NK-92 treated with Interleukin-12 subunit alpha and Interleukin-12 subunit beta, amount 100 ng/mL, for 24 hours (cell line): Measurements from ENCODE around the gene DENND6A.
"Not testable (repeated sequence)": the region's sequence is repeated elsewhere in the genome, so short reads cannot be mapped to it uniquely, and the experiment has no call there.

Source experiments
- DNase-seq: peaks from one replicate; lab custom pipeline; 2025; lab: John Stamatoyannopoulos, UW

The DENND6A gene

DNA sequence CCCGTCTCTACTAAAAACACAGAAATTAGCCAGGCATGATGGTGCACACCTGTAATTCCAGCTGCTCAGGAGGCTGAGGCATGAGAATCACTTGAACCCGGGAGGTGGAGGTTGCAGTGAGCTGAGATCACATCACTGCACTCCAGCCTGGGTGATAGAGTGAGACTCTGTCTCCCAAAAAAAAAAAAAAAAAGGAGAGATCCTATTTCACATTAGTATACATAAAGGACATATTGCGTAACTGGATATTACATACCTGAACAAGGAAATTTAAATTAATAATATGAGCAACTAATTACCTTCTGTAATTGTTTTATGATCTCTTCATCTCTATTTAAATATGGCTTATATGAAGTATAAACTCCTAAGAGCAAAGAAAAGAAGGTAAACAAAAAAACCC is 58.6 kb downstream of the DENND6A start:
- DNase-seq = not testable (repeated sequence)

DNA sequence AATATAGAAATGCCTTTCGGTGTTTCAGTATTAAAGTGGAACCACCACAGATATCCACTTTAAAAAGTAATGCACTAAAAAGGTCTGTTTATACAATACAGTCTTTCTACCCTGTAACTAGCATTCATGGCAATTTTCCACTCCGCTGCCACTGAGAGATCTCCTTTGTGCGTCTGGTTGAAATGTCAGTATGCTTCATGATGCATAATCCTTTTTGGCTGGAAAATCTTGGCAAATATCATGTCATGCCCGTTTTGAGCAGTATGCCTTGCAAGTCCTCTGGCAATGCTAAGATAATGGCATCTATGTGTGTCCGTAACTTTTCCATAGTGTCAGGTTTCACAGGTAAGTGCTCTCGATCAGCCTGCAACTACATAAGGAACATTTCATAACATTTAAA is 64.9 kb downstream of the DENND6A start:
- no peak for DNase-seq

DNA sequence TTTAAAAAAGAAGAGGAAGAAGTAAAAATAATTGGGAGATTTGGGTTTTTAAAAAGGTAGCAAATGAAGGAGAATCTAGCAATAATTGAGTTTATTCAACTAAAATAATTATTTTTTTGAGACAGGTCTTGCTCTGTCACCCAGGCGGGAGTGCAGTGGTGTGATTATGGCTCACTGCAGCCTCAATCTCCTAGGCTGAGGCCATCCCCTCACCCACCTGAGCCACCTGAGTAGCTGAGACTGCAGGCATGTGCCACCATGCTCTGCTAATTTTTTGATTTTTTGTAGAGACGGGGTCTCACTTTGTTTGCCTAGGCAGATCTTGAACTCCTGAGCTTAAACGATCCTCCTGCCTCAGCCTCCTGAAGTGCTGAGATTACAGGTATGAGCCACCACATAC is 68.1 kb downstream of the DENND6A start:
- DNase-seq = no peak

DNA sequence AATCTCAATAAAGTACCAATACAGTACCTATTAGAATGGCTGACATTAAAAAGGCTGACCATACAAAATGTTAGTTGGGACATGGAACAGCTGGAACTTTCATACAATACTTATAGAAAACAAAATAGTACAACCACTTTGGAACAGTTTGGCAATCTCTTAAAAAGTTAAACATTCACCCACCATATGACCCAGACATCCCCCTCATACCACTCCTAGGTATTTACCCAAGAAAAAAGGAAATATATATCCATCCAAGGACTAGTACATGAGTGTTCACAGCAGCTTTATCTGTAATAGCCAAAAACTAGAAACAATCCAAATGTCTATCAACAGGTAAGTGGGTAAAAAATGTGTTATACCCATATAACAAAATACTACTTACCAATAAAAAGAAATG is 70.5 kb downstream of the DENND6A start:
- DNase-seq = no peak

DNA sequence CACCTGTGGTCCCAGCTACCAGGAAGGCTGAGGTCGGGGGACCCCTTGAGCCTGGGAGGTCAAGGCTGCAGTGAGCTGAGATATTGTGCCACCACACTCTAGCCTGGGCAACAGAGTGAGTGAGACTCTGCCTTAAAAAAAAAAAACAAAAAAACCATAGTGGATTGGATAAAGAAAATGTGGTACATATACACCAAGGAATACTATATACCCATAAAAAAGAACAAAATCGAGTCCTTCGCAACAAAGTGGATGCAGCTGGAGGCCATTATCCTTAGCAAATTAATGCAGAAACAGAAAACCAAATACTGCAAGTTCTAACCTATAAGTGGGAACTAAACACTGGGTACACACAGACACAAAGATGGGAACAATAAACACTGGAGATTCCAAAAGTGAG is 75.1 kb downstream of the DENND6A start:
- DNase-seq = no peak

DNA sequence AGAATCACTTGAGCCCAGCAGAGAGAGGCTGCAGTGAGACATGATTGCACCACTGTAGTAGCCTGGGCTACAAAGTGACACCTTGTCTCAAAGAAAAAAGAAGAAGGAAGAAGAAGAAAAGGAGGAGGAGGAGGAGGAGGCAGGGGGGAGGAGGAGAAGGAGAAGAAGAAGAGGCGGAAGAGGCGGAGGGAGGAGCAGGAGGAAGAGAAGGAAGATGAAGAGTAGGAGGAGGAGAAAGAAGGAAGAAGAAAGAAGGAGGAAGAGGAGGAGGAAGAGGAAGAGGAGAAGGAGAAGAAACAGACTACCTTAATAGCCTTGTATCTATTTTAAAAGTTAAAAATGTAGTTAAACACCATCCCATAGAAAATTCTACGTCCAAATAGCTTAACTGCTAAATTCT is 76.6 kb downstream of the DENND6A start:
- no peak for DNase-seq

DNA sequence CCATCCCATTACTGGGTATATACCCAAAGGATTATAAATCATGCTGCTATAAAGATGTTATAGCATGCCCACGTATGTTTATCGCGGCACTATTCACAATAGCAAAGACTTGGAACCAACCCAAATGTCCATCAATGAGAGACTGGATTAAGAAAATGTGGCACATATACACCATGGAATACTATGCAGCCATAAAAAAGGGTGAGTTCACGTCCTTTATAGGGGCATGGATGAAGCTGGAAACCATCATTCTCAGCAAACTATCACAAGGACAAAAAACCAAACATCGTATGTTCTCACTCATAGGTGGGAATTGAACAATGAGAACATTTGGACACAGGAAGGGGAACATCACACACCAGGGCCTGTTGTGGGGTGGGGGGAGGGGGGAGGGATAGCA is 81.0 kb downstream of the DENND6A start:
- not testable (repeated sequence) for DNase-seq

DNA sequence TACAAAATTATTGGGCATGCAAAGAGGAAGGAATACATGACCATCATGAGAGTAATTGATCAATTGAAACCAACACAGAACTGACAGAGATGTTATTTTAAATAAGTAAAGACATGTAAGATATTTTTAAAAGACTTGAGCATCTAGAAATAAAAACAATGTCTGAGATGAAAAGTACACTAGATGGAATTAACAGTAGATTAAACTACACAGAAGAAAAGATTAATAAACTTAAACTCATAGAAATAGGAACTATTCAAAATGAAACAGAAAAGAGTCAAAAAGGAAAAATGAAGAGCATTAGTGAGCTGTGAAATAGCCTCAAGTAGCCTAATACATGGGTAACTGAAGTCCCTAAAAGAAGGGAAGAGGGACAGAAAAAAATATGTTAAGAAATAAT is 87.2 kb downstream of the DENND6A start:
- DNase-seq = no peak

DNA sequence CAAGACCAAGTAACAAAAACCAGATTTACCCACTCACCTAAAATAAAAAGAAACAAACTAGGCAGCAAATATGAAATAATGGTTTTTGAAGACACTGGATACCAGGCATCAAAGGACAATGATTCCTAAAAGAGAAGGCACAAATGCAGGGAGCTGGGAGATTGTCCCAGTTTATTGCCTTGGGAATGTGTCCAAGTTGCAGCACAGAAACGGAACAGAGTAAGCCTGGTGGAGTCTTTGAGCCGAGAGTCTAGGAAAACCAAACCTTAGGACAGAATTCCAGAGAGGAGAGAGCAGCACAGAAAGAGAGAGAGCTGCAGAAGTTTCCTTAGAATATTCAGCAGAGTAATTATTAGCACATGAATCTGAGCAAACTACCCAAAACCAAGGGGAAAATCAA is 87.9 kb downstream of the DENND6A start:
- no peak for DNase-seq

DNA sequence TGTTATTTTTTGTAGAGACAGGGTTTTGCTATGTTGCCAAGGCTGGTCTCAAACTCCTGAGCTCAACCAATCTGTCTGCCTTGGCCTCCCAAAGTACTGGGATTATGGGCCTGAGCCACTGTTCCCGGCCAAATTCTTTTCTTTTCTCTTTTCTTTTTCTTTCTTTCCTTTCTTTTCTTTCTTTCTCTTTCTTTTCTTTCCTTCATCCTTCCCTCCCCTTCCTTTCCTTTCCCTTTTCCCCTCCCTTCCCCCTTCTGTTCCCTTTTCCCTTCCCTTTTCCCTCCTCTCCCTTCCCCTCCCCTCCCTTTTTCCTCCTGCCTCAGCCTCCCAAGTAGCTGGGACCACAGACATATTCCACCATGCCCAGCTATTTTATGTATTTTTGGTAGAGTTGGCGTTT is 92.7 kb downstream of the DENND6A start:
- no peak for DNase-seq

DNA sequence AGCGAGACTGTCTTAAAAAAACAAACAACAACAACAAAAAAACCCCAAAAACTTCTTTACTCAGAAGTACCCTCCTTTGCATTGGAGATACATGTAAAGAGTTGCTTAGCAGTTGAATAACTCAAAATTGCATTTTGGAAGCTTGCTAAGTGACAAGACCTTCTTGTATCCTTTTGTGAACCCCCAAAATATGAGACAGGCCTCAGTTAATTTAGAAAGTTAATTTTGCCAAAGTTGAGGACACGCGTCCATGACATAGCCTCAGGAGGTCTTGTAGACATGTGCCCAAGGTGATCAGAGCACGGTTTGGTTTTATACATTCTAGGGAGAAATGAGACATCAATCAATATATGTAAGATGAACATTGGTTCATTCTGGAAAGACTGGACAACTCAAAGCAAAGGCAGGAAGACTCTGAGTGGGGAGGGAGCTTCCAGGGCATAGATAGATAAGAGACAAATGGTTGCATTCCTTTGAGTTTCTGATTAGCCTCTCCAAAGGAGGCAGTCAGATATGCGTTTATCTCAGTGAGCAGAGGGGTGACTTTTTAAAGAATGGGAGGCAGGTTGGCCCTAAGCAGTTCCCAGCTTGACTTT is 94.0 kb downstream of the DENND6A start:
- no peak for DNase-seq

DNA sequence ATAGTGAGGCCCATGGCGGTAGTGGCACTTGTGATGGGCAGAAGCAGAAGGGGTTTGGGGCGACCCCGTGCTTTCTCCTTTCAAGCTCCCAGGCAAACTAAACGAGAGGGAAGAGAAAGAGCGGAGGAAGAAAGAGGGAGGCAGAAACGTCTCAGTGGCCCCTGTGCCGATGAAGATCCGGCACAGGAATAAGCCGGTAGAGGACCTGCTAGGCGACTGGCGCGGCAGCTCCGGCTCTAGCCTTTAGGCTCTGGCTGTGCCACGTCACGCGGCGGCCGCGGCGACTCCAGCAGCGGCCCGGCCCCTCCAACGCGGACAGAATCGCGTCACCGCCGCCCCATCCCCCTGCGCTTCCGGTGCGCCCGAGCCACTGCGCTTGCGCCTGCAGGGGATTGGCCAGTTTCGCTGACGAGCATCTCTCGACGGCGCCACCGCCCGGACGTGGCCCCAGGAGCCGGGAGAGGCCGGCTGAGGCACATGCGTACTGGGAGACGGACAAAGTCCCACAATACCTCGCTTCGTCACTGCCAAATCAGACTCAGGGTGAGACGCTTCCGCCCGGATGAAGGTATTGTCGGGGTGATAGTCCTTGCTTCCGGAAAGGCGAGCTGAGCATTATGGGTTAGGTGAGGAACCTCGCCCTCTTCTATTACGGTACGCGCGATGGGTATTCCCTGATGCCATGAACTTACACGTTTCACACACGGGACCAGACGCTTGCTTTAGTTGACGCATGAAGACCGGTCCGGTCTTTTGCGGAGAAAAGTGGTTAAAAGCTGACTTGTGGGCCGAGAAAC is 95.6 kb downstream of the DENND6A start, which contains the start of gene ARF4:
Gene ARF4, minus strand, starts transcription at position 218 of the 797 bp plus-strand sequence. Its CDS starts 204 bp downstream, at position 14.
- peak; percentile 96 for DNase-seq

DNA sequence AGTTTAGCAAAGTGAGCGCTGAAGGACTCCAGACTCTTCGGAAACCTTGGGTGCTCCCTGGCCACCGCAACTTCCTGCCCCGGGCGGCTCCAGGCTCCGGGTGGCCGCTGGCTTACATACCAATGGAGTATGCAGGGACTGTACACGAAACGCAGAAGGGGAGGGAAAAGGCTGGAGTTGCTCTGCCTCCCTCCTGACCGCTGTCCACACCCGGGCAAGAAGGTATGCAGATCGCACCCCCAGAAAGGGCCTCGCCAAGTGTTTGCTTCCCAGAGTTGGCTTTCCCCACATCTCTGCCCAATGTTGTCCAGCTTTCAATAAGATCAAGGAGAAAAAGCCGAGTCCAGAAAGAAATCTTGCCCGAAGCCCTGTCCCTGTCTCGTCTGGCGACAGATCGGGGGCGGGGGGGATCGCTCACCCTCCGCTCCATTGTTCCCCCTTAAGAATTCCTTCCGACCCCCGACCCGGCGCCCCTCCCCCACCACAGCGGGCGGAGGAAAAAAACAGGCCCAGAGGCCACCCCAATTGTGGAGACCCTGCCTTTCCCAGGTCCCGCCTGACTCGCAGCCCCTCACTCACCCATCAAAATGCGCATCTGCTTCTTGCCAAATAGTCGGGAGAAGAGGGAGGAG is 96.3 kb downstream of the DENND6A start:
- DNase-seq = peak; percentile 44

DNA sequence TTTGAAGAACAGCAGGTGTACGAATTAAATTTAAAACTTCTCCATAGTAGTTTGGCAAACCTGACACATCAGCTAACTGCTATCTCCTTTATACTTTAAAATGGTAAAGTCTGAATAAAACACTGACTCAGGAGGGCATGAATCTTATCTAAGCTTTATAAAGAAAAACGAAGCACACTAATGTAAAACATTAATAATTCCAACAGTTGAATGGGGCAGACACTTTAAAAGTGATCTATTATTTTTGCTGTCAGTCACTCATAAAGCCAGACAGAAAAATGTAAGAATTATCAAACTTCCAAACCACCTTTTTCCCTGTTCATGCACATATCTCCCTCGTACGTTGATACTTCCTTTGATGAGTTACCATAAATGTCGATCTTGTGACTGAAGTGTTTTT is 98.3 kb downstream of the DENND6A start:
- DNase-seq = no peak

DNA sequence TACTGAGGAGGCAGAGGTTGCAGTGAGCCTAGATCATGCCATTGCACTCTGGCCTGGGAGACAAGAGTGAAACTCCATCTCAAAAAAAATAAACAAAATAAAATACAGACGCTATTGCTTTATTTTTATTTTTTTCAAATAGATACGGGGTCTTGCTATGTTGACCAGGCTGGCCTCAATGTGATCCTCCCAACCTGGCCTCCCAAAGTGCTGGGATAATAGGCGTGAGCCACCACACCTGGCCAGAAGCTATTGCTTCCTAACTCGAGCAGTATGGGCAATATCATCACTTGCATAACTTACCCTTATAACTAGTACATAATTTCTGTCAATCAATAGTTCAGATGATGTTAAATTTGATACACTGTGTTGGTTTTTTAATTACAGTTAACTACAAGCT is 98.7 kb downstream of the DENND6A start:
- DNase-seq = no peak

DNA sequence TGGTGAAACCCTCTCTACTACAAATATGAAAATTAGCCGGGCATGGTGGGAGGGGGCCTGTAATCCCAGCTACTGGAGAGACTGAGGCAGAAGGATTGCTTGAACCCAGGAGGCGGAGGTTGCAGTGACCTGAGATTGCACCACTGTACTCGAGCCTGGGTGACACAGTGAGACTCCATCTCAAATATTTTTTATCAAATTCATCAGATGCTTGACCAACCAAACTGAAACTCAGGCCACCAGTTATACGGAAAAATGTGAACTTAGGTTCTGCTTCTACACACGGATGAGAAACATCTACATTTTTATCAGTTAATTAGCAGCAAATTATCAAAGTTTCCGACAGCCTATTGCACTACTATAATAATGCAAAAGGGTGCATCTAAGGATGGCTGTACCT is 100.6 kb downstream of the DENND6A start:
- no peak for DNase-seq

DNA sequence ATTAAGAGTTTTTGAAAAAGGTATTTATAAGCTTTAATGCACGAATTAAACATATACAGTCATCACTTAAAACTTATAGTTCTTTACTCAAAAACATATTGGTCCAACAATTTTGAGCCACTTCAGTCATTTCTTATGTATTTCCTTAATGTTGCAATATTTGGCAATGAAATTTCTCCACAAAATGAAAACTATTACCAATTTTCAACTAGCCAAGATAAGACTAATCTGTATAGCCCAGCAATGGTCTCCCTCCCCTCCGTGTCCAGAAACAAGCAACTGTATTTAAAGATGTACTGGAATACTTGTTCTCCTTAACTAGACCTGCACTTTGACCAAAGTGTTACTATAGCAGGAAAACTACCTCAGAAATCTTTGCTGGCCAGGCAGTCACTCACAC is 105.0 kb downstream of the DENND6A start:
- no peak for DNase-seq

DNA sequence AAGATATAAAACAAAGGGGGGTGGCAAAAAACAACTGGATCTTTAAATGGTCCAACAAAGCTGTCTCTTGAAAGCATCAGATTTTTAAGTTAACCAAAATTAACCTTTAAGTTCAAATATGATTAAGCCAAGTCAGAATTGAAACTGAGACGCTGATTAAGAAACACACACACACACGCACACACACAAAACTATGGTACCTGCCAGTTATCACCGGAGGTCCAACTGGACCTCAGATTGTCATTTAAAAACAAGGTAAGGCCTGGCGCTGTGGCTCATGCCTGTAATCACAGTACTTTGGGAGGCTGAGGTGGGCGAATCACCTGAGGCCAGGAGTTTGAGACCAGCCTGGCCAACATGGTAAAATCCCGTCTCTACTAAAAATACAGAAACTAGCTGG is 106.1 kb downstream of the DENND6A start:
- no peak for DNase-seq

DNA sequence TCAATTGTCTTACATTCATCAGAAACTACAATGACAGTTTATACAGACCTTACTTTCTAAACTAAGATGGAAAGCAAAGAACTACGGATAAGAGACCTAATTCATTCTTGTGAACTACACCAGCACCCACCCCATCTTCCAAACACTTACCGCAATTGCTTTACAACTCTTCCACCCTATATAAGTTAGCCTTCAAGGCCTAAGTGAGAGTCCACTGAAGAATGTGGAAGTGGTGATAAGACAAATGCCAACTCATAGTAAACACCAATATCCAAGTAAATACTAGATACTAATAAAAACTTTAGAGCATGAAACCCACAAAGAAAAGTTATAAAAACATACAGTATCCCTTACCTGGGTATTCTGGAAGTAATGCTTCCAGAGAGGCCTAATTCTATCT is 109.3 kb downstream of the DENND6A start:
- DNase-seq = no peak

DNA sequence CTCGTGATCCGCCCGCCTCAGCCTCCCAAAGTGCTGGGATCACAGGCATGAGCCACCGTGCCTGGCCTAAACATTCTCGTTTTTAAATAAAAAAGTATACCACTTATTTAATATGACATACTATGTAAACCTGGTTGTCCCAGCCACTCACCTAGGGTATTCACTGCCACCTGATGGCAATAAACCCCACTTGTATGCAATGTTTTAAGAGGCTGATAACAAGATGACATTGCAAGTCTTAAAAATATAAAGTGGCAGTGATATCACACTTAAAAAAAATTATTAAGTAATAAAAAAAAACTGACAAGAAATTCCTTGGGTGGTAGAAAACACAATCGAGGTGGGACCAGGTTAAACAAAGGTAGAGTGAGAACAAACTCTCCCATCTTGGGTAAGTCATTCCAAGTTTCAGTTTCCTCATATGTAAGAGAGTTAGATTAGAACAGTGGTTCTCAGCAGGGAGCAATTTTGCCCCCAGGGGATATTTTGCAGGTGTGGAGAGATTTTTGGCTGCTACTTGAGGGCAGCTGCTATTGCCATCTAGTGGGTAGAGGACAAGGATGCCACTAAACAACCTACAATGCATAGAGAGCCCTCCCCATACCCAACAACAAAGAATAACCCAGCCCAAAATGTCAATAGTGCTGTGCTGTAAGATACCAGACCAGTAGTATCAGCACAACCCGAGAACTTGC is 110.3 kb downstream of the DENND6A start:
- DNase-seq = no peak

DNA sequence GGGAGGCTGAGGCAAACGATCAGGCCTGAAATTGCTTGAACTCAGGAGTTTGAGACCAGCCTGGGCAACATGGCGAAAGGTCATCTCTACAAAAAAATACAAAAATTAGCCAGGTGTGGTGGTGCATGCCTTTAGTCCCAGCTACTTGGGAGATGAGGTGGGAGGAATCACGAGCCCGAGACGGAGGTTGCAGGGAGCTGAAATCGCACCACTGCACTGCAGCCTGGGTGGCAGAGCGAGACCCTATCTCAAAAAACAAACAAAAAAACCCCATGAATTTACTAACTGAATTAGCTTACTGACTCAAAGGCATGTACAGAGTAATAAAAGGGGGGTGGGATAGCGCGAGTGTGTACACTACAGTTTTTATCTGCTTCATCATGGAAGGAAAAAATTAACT is 115.1 kb downstream of the DENND6A start:
- DNase-seq = no peak

DNA sequence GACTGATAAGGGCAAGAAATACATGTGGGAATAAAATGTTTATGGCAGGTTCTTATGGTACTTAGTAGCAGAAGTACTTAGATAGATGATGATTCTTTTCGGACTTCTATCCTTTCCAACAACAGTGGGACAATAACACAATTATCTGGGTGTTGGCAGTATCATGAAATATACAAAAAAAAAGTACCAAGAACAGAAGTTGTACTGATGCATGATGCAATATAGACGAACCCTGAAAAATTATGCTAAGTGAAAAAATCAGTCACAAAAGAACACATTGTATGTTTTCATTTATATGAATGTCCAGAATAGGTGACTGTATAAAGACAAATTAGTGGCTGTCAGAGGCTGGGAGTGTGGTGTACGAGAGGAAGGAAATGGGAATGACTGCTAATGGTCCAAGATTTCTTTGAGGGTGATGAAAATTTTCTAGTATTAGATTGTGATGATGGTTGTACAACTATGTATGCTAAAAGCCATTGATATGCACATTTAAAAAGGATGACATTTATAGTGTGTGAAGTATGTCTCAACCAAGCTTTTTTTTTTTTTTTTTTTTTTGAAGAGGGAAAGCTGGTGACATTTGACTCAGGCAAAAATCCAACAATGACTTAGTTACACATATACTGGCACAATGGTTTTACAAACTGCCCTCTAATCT is 116.8 kb downstream of the DENND6A start:
- DNase-seq = no peak
